NCI-H2081 treated with DMSO at 0.1 percent for 48 hours (cell line): ENCODE measurements around the gene PRKACB.
"Not testable (repeated sequence)": the region's sequence is repeated elsewhere in the genome, so short reads cannot be mapped to it uniquely, and the experiment has no call there.

ENCODE experiments used
- DNase-seq: peaks from one replicate; lab custom pipeline; 2025; lab: John Stamatoyannopoulos, UW

The PRKACB gene

GRCh38 chr1:84223751-84224432 lies 79.8 kb downstream of the PRKACB start:
- DNase-seq = no peak

GRCh38 chr1:84224905-84225304 lies 80.8 kb downstream of the PRKACB start:
- DNase-seq = no peak

- no peak for DNase-seq
These were observed 81.6 kb downstream of the PRKACB start for GRCh38 chr1:84225646-84226045.

GRCh38 chr1:84232676-84233075 lies 88.6 kb downstream of the PRKACB start:
- not testable (repeated sequence) for DNase-seq

- no peak for DNase-seq
These were observed 92.2 kb downstream of the PRKACB start for GRCh38 chr1:84236256-84236655.

- no peak for DNase-seq
These were observed 98.6 kb downstream of the PRKACB start for GRCh38 chr1:84242641-84243040.

DNA sequence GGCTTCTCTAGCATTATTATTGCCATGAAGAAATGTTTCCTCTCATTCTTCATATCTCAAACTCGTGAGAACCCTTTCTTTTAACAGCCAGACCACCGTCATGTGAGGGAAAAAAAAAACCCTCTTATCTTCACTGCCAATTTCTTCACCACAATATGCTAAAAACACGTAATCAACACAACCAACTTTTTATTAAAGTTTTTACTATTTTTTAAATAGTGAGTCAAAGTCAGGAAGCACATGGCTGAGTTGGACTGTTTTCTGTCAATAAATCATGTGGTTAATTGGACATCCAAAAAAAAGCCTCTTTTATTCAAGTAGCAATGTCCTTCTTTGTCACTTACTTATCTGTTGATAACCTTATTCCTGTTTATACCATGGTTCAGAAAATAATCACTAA lies 101.5 kb downstream of the PRKACB start:
- no peak for DNase-seq

- DNase-seq = no peak
These were observed 102.1 kb downstream of the PRKACB start for GRCh38 chr1:84246213-84246612.

- no peak for DNase-seq
These were observed 103.6 kb downstream of the PRKACB start for GRCh38 chr1:84247425-84248220.

GRCh38 chr1:84250668-84251067 lies 106.6 kb downstream of the PRKACB start:
- no peak for DNase-seq

- no peak for DNase-seq
These were observed 109.0 kb downstream of the PRKACB start for GRCh38 chr1:84253036-84253435.

- DNase-seq = no peak
These were observed 109.8 kb downstream of the PRKACB start for GRCh38 chr1:84253891-84254290.

DNA sequence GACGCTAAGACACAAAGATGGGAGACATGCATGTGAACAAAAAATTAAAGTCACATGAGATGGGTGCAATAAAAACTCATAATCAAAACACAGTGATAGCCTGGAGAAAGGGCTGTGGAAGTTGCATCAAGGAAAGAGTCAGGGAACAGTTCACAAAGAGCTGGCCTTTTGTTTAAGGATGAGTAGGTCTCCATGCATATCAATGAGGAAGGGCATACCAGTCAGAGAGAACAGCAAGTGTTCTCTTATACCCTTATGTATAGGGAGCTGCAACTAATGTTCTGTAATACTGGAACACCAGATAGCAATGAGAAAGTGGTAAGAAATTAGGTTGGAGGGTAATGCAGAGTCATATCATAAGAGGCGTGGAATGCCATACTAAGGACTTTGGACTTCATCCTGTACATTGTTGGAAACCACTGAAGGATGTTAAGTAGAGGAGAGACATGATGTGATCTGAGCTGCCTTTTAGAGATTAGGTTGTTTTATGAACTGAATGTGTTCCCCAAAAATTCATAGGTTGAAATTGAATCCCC lies 110.7 kb downstream of the PRKACB start:
- DNase-seq = no peak

- DNase-seq = no peak
These were observed 111.5 kb downstream of the PRKACB start for GRCh38 chr1:84255582-84255981.

- no peak for DNase-seq
These were observed 113.5 kb downstream of the PRKACB start for GRCh38 chr1:84257617-84258016.

GRCh38 chr1:84259376-84259775 lies 115.3 kb downstream of the PRKACB start:
- DNase-seq = peak; percentile 92

DNA sequence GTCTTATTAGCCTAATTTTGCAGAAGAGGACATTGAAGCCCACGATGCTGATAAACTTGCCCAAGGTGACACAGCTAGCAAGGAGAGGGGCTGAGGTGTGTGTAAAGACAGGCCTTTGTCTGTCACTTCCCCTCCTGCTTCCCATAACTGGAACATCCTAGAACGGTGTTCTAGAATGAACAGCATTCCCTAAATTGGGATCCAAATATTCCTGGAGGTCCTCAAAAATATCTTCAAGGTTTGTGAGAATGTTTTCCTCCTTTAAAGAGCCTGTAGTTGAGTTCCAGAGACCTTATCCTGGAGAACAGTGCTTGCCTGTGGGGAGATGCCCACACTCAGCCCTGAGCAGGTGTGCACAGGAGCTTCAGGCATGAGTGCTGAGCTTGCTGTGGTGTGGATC lies 115.9 kb downstream of the PRKACB start:
- no peak for DNase-seq

DNA sequence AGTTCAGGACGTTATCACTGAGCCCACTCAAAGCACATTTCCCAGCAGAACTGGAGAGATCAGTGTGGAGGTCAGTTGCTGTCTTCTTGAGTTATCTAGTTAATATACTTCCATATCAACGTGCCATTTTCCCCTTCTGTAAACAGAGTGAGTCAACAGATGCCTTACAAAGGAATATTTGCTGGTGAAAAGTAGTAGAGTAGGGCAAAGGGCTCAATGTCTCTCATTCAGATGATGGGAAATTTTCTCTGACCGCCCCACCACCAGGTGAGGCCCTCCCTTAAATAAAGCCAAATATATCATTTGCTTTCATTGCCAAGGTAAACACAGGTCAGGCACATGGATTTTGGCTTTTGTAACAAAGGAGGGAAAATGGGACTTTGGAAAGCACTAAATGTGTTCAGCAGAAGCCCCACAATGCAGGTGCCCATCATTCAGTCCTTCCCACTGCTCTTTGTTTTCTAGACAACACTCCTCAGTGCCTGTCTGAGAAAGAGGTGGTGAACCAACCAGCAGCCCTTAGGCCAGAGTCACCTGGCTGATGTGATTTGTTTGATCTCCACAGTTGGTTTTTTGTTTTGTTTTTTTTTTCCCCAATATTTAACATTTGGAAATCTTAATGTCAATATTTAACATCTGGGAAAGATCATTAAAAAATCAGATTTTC lies 116.9 kb downstream of the PRKACB start:
- DNase-seq = peak; percentile 93

- no peak for DNase-seq
These were observed 120.9 kb downstream of the PRKACB start for GRCh38 chr1:84264961-84265360.

DNA sequence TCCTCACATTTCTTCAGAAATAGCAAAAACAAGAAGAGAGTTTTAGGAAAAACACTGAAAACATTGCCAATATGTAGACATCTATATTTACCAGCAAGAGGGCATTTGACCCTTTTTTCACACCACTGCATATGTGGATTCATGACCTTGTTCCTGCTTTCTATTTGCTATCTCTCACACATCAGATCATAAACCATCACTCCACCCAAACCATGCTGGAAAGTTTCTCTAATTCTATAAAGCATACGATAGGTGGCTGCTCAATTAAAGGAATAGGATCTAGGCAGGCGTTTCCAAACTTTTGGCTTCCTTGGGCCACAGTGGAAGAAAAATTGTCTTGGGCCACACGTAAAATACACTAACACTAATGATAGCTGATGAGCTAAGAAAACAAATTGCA lies 121.8 kb downstream of the PRKACB start:
- no peak for DNase-seq

DNA sequence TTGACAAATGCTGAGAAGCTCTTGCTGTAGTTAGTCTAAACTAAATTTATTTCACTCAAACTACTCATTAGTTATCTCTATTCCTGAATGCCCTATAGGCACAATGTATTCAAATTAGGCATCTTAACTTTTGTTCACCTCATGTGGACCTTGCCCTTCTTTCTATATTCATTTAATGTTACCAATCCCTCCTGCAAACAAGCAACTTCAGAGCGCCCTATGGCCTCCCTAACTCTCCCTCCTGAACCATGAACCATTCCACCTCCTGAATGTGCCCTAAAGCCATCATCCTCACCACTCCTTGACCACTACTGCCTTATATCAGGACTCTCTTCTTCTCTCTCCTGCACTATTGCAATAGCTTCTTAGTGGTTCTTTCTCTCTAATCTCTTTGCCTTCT lies 122.7 kb downstream of the PRKACB start:
- DNase-seq = no peak

- no peak for DNase-seq
These were observed 123.4 kb downstream of the PRKACB start for GRCh38 chr1:84267476-84267875.

DNA sequence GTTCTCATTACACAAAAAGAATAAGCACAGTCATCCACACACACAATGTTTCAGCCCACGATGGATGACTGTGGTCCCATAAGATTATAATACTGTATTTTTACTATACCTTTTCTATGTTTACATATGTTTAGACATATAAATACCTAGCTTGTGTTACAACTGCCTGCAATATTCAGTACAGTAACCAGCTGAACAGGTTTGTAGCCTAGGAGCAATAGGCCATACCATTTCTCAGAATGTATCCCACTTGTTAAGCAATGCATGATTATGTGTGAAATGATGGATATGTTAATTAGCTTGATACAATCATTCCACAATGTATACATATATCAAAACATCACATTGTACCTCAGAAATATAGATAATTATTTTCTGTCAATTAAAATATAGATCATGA lies 124.3 kb downstream of the PRKACB start:
- DNase-seq = no peak
